Heart right ventricle (tissue), 16 donors: ENCODE results near the gene IFT88. TPM values are rescaled to one million over a fixed set of nuclear protein-coding genes. Genes with fewer than 3 reads are reported as not detected.

Experiments
- ATAC-seq, 8 donors: fragments of 200-7000 bp; cut with Tn5 transposase; one replicate each; pipeline ENCODE4 v1.9.1; 2020; ENCODE audit warnings: mild to moderate bottlenecking in 8 of 8, moderate library complexity in 8 of 8, moderate number of reproducible peaks in 1 of 8
- DNase-seq, 2 donors: peaks; one replicate each; pipeline ENCODE4 v3.0.0-alpha.2; 2020
- H3K27ac ChIP-seq, 10 donors: fragments of 200-600 bp; sonication (generic) in 2 of 10; one replicate each; pipeline versions ENCODE4 v1.5.0 to v1.8.0; 2020 to 2022; ENCODE audit warnings: mild to moderate bottlenecking in 3 of 10
- H3K27me3 ChIP-seq, 7 donors: fragments of 200-600 bp; one replicate each; pipeline ENCODE4 v1.8.0; 2021 to 2022; ENCODE audit warnings: mild to moderate bottlenecking in 2 of 7
- H3K36me3 ChIP-seq, 9 donors: fragments of 200-600 bp; sonication (generic) in 1 of 9; one replicate each; pipeline versions ENCODE4 v1.5.0 to v1.8.0; 2020 to 2022; ENCODE audit warnings: mild to moderate bottlenecking in 2 of 9
- H3K4me1 ChIP-seq, 9 donors: fragments of 200-600 bp; sonication (generic) in 1 of 9; one replicate each; pipeline versions ENCODE4 v1.5.0 to v1.8.0; 2020 to 2022; ENCODE audit warnings: mild to moderate bottlenecking in 4 of 9
- H3K4me3 ChIP-seq, 10 donors: fragments of 200-600 bp; sonication (generic) in 2 of 10; one replicate each; pipeline versions ENCODE4 v1.5.0 to v1.8.0; 2020 to 2022; ENCODE audit warnings: mild to moderate bottlenecking in 7 of 10, moderate library complexity in 2 of 10
- H3K9me3 ChIP-seq, 11 donors: fragments of 200-600 bp in 10 of 11; sonication (generic) in 2 of 11; one replicate each; pipeline versions ENCODE4 v1.5.0 to v1.8.0; 2013 to 2022; ENCODE audit warnings: mild to moderate bottlenecking in 2 of 11, control low read depth in 1 of 11, moderate library complexity in 1 of 11
- CTCF ChIP-seq, 9 donors: fragments of 200-600 bp; sonication (generic) in 2 of 9; IDR thresholded peaks; one replicate each; pipeline versions ENCODE4 v1.5.0 to v1.8.0; 2021 to 2022; ENCODE audit warnings: antibody characterized with exemption in 9 of 9, mild to moderate bottlenecking in 5 of 9, moderate library complexity in 1 of 9
- WGBS, 2 donors: extraction: QIAGEN DNeasy Blood & Tissue Kit; methylation state at CpG; one replicate each; pipeline ENCODE4 v1.1.7; 2013; ENCODE audit warnings: inconsistent platforms in 1 of 2; 5-methylcytosine and 5-hydroxymethylcytosine counted together
- intact Hi-C, 10 donors: fragments of 100-400 bp; cut with DNase I; formaldehyde crosslinking; loops; one replicate each; pipeline versions ENCODE4 v1.11.1 to v1.14.2; 2022
- polyA plus RNA-seq, 2 donors: library from polyadenylated mRNA; stranded (reverse); fragments of 200-250 nt; gene quantifications; one replicate each; pipeline ENCODE4 v1.2.3, GENCODE V29; 2013
- total RNA-seq, 10 donors: library from RNA; stranded (reverse); fragmentation: NEBNext Ultra II Directional in 3 of 10; extraction: Animal tissue kit (Norgen Biotek cat#: 25700) in 3 of 10; gene quantifications; one replicate each; pipeline versions ENCODE4 v1.2.1 to v1.2.4, GENCODE V29; 2021 to 2023
- donor health status: Arrhythmogenic right ventricular cardiomyopathy.
- donor health status: ischemic (EF 13 %, LVEDD 7.1; RV severe dilation, severe dysfunction).
- donor health status: healthy with polysubstance abuse.
- donor health status: DM: no; HTN: yes; CAD: no.
- donor health status: DM: no; HTN: no; CAD: no.
- donor health status: ischemic (EF 25% LVEDD 6.9; RV normal size, moderate dysfunction).
- donor health status: ischemic (EF 25% LVEDD 5.7; RV mildly dilated, moderate dysfunction).
- donor health status: healthy.
- donor health status: DM: yes; HTN: yes; CAD: no.
- donor health status: Ischemic cardiomyopathy.
- donor health status: ischemic (EF 35%, LVEDD 5.7; RV mildly dilated, moderate dysfunction).
- donor health status: nonischemic (EF 11% LVEDD 7.7; RV severe dilation, severe dysfunction).
- donor health status: DM: yes; HTN: yes; CAD: no.
- donor health status: PGD.
- donor health status: ischemic (EF 29% LVEDD 5.4; RV normal size, mild dysfunction).
- donor health status: nonischemic (EF 23%, LVEDD 6.1; RV moderate dilation, normal function).

Gene IFT88
- total and polyA plus RNA-seq, 12 donors: 5.9 to 13.6 (median 7.3) TPM

DNA sequence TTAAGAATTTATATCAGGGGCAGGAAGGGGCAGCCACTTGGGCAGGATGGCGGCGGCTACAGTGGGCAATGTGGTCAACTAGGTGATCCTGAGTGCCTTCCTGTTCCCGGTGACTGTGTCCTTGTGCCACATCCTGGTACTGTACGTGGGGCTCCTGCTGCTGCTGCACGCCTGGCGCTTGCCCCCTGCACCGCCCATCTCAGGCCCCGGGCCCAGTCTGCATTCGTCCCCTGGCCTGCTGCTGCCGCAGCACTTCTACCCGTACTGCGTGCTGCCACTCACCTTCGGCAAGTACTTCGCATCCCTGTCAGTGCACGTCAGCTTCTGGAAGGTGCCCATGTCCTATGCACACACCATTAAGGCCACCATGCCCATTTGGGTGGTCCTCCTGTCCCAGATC lies 40.1 kb downstream of the IFT88 start:
- H3K27me3 ChIP-seq: no peaks in the 10 kb centered on the region
- ATAC-seq (no peak), DNase-seq (no peak)
- H3K4me3 ChIP-seq: no peak overlapping the region
- TF ChIP-seq CTCF (IDR thresholded peaks at IDR 0.05): no peak
- no peak overlapping the region for H3K27ac ChIP-seq
- H3K36me3 ChIP-seq: peaks cover 0 to 66% (median 13%) of the 10 kb centered on the region in 9 donors
- H3K9me3 ChIP-seq: no peaks in the 10 kb centered on the region
- 97 to 98% methylated on average over 15 of the region's 15 CpGs for WGBS, 2 donors
- no peaks in the 10 kb centered on the region for H3K4me1 ChIP-seq
- intact Hi-C loops: no loop called here

DNA sequence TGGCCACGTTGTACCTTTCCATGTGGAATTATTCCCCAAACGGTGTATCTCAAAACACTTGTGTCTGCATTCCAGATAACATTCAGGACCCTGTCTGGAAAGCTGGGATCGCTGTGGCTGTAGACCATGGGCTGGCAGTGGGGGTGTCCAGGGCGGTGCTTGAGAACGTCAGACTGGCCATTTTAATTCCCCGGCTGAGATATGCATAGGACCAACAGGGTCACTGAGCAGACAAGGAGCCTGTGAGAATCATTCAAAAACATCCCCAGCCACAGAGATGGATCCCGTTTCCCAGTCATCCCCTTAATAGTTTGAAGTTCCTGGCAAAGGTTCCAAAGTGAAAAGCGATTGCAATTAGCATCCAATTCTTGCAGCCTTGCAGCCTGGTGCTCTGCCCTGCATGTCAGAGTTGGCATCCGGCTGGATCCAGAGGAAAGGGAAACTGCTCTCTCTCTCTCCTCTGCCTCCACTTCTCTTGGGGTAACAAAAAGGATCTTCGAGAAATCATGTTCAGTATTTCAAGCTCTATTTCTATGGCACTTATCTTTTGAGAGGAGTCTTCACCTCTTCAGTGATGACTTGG lies 41.6 kb downstream of the IFT88 start:
- Histone ChIP-seq H3K27ac (no peak overlapping the region), H3K4me1 (no peaks in the 10 kb centered on the region), H3K36me3 (peaks cover 0 to 52% (median 10%) of the 10 kb centered on the region in 9 donors), H3K4me3 (no peak overlapping the region), H3K9me3 (no peaks in the 10 kb centered on the region), H3K27me3 (no peaks in the 10 kb centered on the region)
- no peak for TF ChIP-seq CTCF (IDR thresholded peaks at IDR 0.05)
- WGBS, 2 donors: 70 to 76% methylated on average over 10 of the region's 10 CpGs
- DNase-seq: no peak
- intact Hi-C loops: no loop called here
- ATAC-seq: no peak

DNA sequence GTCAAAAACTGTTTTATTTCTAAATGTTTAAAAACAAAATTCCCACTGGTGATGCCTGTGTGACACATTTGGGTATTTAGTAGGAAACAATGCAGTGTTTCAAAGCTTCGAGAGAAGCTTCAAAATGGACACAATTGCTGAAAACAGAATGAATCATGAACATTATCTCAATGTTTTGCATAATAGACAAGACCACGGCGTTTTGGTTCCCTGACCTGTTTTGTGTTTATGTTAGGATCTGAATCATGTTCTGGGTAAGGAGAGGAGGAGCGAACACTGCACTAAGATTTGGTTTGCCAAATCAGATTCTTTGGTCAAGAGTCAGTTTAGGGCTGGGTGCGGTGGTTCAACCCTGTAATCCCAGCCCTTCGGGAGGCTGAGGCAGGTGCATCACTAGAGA lies 42.2 kb downstream of the IFT88 start:
- H3K36me3 ChIP-seq: peaks cover 0 to 47% (median 10%) of the 10 kb centered on the region in 9 donors
- ATAC-seq (no peak), DNase-seq (no peak)
- H3K9me3 ChIP-seq: no peaks in the 10 kb centered on the region
- no peak for TF ChIP-seq CTCF (IDR thresholded peaks at IDR 0.05)
- H3K27ac ChIP-seq: no peak overlapping the region
- H3K27me3 ChIP-seq: no peaks in the 10 kb centered on the region
- 93 to 94% methylated on average over 6 of the region's 6 CpGs for WGBS, 2 donors
- no peak overlapping the region for H3K4me3 ChIP-seq
- intact Hi-C loops: no loop called here
- H3K4me1 ChIP-seq: no peaks in the 10 kb centered on the region

DNA sequence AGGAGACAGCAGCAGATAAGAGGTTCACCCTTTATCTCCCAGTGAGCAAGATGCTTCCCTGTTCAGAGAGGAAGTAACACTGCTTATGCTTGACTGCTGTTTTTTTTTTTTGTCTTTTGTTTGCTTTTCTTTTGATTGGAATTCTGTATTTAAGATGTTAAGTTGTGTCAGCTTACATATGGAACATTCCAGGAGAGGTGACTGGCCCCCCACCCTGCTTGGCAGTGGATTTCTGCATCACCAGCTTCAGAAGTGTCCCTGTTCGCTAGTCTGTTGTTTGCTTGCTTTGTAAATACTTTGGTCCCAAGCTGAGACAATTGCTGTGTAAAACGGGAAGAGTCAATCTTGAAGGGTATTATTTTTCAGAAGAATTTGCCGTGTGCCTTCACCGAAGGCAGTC lies 43.0 kb downstream of the IFT88 start:
- H3K27ac ChIP-seq: no peak overlapping the region
- no peak for ATAC-seq
- H3K9me3 ChIP-seq: no peaks in the 10 kb centered on the region
- no peaks in the 10 kb centered on the region for H3K27me3 ChIP-seq
- no peak for TF ChIP-seq CTCF (IDR thresholded peaks at IDR 0.05)
- no peak for DNase-seq
- H3K4me3 ChIP-seq: no peak overlapping the region
- peaks cover 0 to 42% (median 10%) of the 10 kb centered on the region in 9 donors for H3K36me3 ChIP-seq
- WGBS, 2 donors: 78 to 88% methylated on average over 4 of the region's 4 CpGs
- intact Hi-C loops: no loop called here
- no peaks in the 10 kb centered on the region for H3K4me1 ChIP-seq
